ENCODE data around the gene TSHB. TPM values are rescaled to one million over a fixed set of nuclear protein-coding genes. Genes with fewer than 3 reads are reported as not detected.

Gene TSHB
- polyA plus RNA-seq, 6 donors from 2014 or later: not detected

GRCh38 chr1:115036814-115037507 is 7.3 kb downstream of the TSHB start:
- Mint-ChIP-seq H3K4me1 (no peaks in the 10 kb centered on the region), H3K36me3 (no peaks in the 10 kb centered on the region), H3K4me3 (no peak overlapping the region), H3K9me3 (peaks cover 0 to under 1% (median 0%) of the 10 kb centered on the region in 7 donors), H3K27me3 (peaks cover 0 to 10% (median 5%) of the 10 kb centered on the region in 3 donors), H3K27ac (no peak overlapping the region)
- ATAC-seq (ENCODE audit: low read depth in 2 of 2) (no peak), DNase-seq (no peak)

DNA sequence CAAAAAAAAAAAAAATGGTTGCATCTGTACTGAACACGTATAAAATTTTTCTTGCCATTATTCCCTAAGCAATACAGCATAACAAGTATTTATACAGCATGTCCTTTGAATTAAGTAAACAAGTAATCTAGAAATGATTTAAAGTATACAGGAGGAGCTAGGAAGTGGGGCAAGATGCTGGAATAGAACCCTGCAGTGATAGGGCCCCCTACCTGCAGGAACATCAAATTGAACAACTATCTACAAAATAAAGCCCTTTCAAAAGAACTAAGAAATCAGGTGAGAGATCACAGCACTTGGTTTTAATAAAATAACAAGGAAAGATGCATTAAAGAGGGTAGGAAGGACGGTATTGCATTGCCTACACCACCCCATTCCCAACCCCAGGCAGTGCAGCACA is 10.9 kb downstream of the TSHB start:
- DNase-seq (no peak), ATAC-seq (ENCODE audit: low read depth in 2 of 2) (no peak)
- Mint-ChIP-seq H3K36me3 (no peaks in the 10 kb centered on the region), H3K4me1 (no peaks in the 10 kb centered on the region), H3K9me3 (peaks cover 0 to 10% (median 0%) of the 10 kb centered on the region in 7 donors), H3K4me3 (no peak overlapping the region), H3K27me3 (peaks cover 0 to 8% (median 5%) of the 10 kb centered on the region in 3 donors), H3K27ac (no peak overlapping the region)

DNA sequence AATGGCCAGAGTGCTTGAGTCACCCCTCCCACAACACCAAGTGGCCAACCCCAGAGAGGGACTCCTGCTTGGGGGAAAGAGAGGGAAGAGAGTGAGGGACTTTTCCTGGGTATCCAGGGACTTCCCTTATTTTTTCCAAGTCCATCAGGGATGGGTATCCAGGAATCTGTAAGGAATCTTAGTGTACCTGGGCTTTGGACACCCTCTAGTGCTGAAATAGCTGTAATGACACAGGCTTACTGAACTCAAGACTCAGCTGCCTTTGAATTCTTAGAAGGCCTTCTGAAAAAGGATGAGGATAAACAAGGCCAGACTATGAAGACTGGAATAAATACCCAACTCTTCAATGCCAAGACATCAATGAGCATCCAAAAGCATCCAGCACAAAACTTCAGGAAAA is 12.0 kb downstream of the TSHB start:
- Mint-ChIP-seq H3K4me1 (no peaks in the 10 kb centered on the region), H3K9me3 (peaks cover 0 to 10% (median 3%) of the 10 kb centered on the region in 7 donors), H3K27me3 (peaks cover 0 to 8% (median 0%) of the 10 kb centered on the region in 3 donors), H3K4me3 (no peak overlapping the region), H3K27ac (no peak overlapping the region), H3K36me3 (no peaks in the 10 kb centered on the region)
- ATAC-seq (ENCODE audit: low read depth in 2 of 2) (no peak), DNase-seq (no peak)

GRCh38 chr1:115046751-115047150 is 17.1 kb downstream of the TSHB start:
- DNase-seq: no peak
- peaks cover 0 to 10% (median 3%) of the 10 kb centered on the region in 7 donors for H3K9me3 Mint-ChIP-seq
- H3K4me3 Mint-ChIP-seq: no peak overlapping the region
- H3K27ac Mint-ChIP-seq: no peak overlapping the region
- peaks cover 0 to 8% (median 0%) of the 10 kb centered on the region in 3 donors for H3K27me3 Mint-ChIP-seq
- no peaks in the 10 kb centered on the region for H3K36me3 Mint-ChIP-seq
- no peak for ATAC-seq (ENCODE audit: low read depth in 2 of 2)
- H3K4me1 Mint-ChIP-seq: no peaks in the 10 kb centered on the region

DNA sequence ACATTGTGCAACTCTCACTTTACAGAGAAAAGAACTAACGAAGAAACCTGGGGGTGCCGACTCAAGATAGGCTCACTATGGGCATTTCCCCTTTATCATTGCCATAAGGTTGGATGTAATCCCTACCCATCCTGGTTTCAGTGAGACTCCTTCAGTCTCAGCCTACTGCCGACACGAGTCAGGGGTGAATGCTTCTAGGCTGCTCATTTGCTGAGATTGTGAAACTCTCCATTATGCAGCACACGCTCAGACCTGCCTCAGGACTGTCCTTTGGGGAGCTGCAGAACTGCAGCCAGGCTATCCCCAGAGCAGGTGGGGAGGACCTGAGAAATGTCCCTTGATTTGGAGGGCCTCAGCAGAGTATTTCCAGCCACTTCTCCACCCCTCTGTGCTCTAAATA is 22.2 kb downstream of the TSHB start:
- Mint-ChIP-seq H3K27me3 (no peaks in the 10 kb centered on the region), H3K9me3 (no peaks in the 10 kb centered on the region), H3K4me1 (no peaks in the 10 kb centered on the region), H3K27ac (no peak overlapping the region), H3K4me3 (no peak overlapping the region), H3K36me3 (no peaks in the 10 kb centered on the region)
- DNase-seq: no peak
- no peak for ATAC-seq (ENCODE audit: low read depth in 2 of 2)

- H3K9me3 Mint-ChIP-seq: no peaks in the 10 kb centered on the region
- H3K36me3 Mint-ChIP-seq: no peaks in the 10 kb centered on the region
- no peaks in the 10 kb centered on the region for H3K4me1 Mint-ChIP-seq
- no peaks in the 10 kb centered on the region for H3K27me3 Mint-ChIP-seq
- H3K27ac Mint-ChIP-seq: no peak overlapping the region
- no peak overlapping the region for H3K4me3 Mint-ChIP-seq
- ATAC-seq (ENCODE audit: low read depth in 2 of 2) (peak; percentile 58 to 74), DNase-seq (peak; percentile 26)
Observed at GRCh38 chr1:115052454-115053083, 22.9 kb downstream of the TSHB start.

DNA sequence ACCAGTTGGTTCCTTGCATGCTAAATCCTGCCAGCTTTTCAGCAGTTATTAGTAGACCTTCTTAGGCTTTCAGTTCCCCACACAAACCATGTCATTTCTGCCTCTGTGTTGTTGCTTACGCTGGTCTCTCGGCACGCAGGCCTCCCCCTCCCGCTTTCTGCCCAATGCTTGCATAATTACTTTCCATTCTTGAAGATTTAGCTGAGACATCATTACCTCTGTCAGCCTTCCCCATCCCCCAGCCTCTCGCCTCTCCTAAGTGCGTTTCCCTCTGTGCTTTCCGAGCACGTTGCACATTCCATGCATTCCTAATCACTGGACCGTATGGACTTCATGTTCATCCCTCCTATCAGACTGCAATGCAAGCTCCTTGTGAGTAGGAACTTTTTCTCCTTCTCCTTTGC is 26.8 kb downstream of the TSHB start:
- H3K27ac Mint-ChIP-seq: no peak overlapping the region
- H3K27me3 Mint-ChIP-seq: no peaks in the 10 kb centered on the region
- ATAC-seq (ENCODE audit: low read depth in 2 of 2): no peak

GRCh38 chr1:115057661-115058254 is 28.1 kb downstream of the TSHB start:
- DNase-seq (no peak), ATAC-seq (ENCODE audit: low read depth in 2 of 2) (no peak)
- H3K36me3 Mint-ChIP-seq: no peaks in the 10 kb centered on the region
- no peak overlapping the region for H3K27ac Mint-ChIP-seq
- no peaks in the 10 kb centered on the region for H3K27me3 Mint-ChIP-seq
- peaks cover 0 to 8% (median 4%) of the 10 kb centered on the region in 3 donors for H3K4me1 Mint-ChIP-seq
- no peaks in the 10 kb centered on the region for H3K9me3 Mint-ChIP-seq
- H3K4me3 Mint-ChIP-seq: no peak overlapping the region

More for the DNA sequence above, 26.8 kb downstream of the TSHB start:
- no peak for DNase-seq
- Mint-ChIP-seq H3K4me3 (no peak overlapping the region), H3K4me1 (no peaks in the 10 kb centered on the region), H3K9me3 (no peaks in the 10 kb centered on the region), H3K36me3 (no peaks in the 10 kb centered on the region)

GRCh38 chr1:115059316-115059715 is 29.7 kb downstream of the TSHB start:
- DNase-seq: no peak
- Mint-ChIP-seq H3K27ac (no peak overlapping the region), H3K27me3 (no peaks in the 10 kb centered on the region), H3K9me3 (peaks cover 0 to 3% (median 0%) of the 10 kb centered on the region in 7 donors), H3K36me3 (no peaks in the 10 kb centered on the region), H3K4me1 (peaks cover 0 to 16% (median 5%) of the 10 kb centered on the region in 3 donors), H3K4me3 (no peak overlapping the region)
- no peak for ATAC-seq (ENCODE audit: low read depth in 2 of 2)

GRCh38 chr1:115060501-115060900 is 30.9 kb downstream of the TSHB start:
- Mint-ChIP-seq H3K4me1 (peaks cover 0 to 16% (median 5%) of the 10 kb centered on the region in 3 donors), H3K36me3 (no peaks in the 10 kb centered on the region), H3K27ac (no peak overlapping the region), H3K9me3 (peaks cover 0 to 3% (median 0%) of the 10 kb centered on the region in 7 donors), H3K27me3 (no peaks in the 10 kb centered on the region), H3K4me3 (no peak overlapping the region)
- DNase-seq: no peak
- ATAC-seq (ENCODE audit: low read depth in 2 of 2): no peak

- Mint-ChIP-seq H3K27me3 (no peaks in the 10 kb centered on the region), H3K36me3 (no peaks in the 10 kb centered on the region), H3K27ac (peak overlapping the region in 4 of 6 donors; percentile 21 to 80 (median 74)), H3K9me3 (peaks cover 0 to 3% (median 0%) of the 10 kb centered on the region in 7 donors), H3K4me3 (peak overlapping the region in 1 of 8 donors; percentile 34), H3K4me1 (peaks cover 0 to 16% (median 5%) of the 10 kb centered on the region in 3 donors)
- ATAC-seq (ENCODE audit: low read depth in 2 of 2) (peak; percentile 97), DNase-seq (peak; percentile 25)
Observed at GRCh38 chr1:115062542-115063004, 32.9 kb downstream of the TSHB start.

DNA sequence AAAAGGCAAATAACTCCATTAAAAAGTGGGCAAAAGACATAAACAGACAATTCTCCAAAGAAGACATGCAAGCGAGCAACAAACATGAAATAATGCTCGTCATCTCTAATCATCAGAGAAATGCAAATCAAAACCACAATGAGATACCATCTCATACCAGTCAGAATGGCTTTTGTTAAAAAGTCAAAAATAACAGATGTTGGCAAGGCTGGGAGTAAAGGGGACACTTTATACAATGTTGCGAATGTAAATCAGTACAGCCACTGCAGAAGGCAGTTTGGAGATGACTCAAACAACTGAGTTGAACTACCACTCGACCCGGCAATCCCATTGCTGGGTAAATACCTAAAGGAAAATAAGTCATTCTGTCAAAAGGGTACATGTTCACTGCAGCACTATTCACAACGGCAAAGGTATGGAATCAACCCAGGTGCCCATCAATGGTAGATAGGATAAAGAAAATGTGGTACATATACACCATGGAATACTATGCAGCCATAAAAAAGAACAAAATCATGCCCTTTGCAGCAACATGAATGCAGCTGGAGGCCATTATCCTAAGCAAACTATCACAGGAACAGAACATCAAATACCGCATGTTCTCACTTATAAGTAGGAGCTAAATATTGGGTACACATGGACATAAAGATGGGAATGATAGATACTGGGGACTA is 33.7 kb downstream of the TSHB start:
- H3K9me3 Mint-ChIP-seq: peaks cover 0 to 3% (median 0%) of the 10 kb centered on the region in 7 donors
- peak; percentile 15 to 44 for ATAC-seq (ENCODE audit: low read depth in 2 of 2)
- DNase-seq: no peak
- H3K36me3 Mint-ChIP-seq: no peaks in the 10 kb centered on the region
- peak overlapping the region in 5 of 6 donors; percentile 6 to 80 (median 58) for H3K27ac Mint-ChIP-seq
- no peaks in the 10 kb centered on the region for H3K27me3 Mint-ChIP-seq
- no peak overlapping the region for H3K4me3 Mint-ChIP-seq
- peaks cover 0 to 16% (median 5%) of the 10 kb centered on the region in 3 donors for H3K4me1 Mint-ChIP-seq

- H3K36me3 Mint-ChIP-seq: no peaks in the 10 kb centered on the region
- H3K9me3 Mint-ChIP-seq: peaks cover 0 to 3% (median 0%) of the 10 kb centered on the region in 7 donors
- H3K27me3 Mint-ChIP-seq: no peaks in the 10 kb centered on the region
- ATAC-seq (ENCODE audit: low read depth in 2 of 2) (no peak), DNase-seq (no peak)
- H3K27ac Mint-ChIP-seq: peak overlapping the region in 1 of 6 donors; percentile 22
- no peak overlapping the region for H3K4me3 Mint-ChIP-seq
- H3K4me1 Mint-ChIP-seq: peaks cover 0 to 16% (median 5%) of the 10 kb centered on the region in 3 donors
Observed at GRCh38 chr1:115064461-115064860, 34.8 kb downstream of the TSHB start.

Measured in naive B cell (primary cell).